ENCODE measurements around the gene UBE2F. TPM values are rescaled to one million over a fixed set of nuclear protein-coding genes. Genes with fewer than 3 reads are reported as not detected.
"Not testable (repeated sequence)": the region's sequence is repeated elsewhere in the genome, so short reads cannot be mapped to it uniquely, and the experiment has no call there.

UBE2F gene
- total and polyA plus RNA-seq, 10 donors, result 32.1 to 73.9 (median 47.5) TPM

- no peak for DNase-seq
- H3K36me3 ChIP-seq, result no peaks in the 10 kb centered on the region
- peaks cover 0 to 37% (median 20%) of the 10 kb centered on the region in 8 donors for H3K9me3 ChIP-seq
- H3K4me1 ChIP-seq, result peaks cover 0 to 22% (median 11%) of the 10 kb centered on the region in 6 donors
- H3K27me3 ChIP-seq (replicated peaks in 1 of 7), result peaks cover 0 to 13% (median 0%) of the 10 kb centered on the region in 7 donors
- intact Hi-C loops (cut with DNase I; ENCODE audit: low total_unique reads), result no loop called here
- TF ChIP-seq POLR2AphosphoS5 (IDR thresholded peaks at IDR 0.05), result no peak
- no peak for TF ChIP-seq POLR2A (IDR thresholded peaks at IDR 0.05)
- no peak for TF ChIP-seq CTCF (IDR thresholded peaks at IDR 0.05 in 8 of 11, conservative IDR thresholded peaks at IDR 0.05 in 3 of 11)
- WGBS, 5 donors, result 44 to 84% (median 52%) methylated on average over 1 of the region's 1 CpG
- no peak overlapping the region for H3K27ac ChIP-seq
- H3K4me3 ChIP-seq, result no peak overlapping the region
These were observed 20.4 kb upstream of the UBE2F start for GRCh38 chr2:237946423-237946822.

DNA sequence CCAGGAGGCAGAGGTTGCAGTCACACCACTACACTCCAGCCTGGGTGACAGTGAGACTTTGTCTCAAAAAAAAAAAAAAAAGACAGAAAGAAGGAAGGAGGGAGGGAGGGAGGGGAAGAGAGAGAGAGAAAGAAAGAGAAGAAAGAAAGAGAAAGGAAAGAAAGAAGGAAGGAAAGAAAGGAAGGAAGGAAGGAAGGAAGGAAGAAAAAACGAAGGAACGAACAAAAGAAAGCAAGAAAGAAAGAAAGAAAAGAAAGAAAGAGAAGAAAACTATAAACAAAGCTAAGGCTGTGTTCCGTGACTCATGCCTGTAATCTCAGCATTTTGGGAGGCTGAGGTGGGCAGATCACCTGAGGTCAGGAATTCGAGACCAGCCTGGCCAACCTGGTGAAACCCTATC lies 15.5 kb upstream of the UBE2F start:
- H3K4me3 ChIP-seq; intact Hi-C loops (cut with DNase I; ENCODE audit: low total_unique reads); DNase-seq; H3K36me3 ChIP-seq; H3K9me3 ChIP-seq; H3K27ac ChIP-seq: not testable (repeated sequence)
- Histone ChIP-seq H3K27me3 (replicated peaks in 1 of 7) (peaks cover 0 to 32% (median 16%) of the 10 kb centered on the region in 7 donors), H3K4me1 (peaks cover 3 to 10% (median 8%) of the 10 kb centered on the region in 6 donors)
- 68 to 83% (median 81%) methylated on average over 4 of the region's 4 CpGs for WGBS, 5 donors

DNA sequence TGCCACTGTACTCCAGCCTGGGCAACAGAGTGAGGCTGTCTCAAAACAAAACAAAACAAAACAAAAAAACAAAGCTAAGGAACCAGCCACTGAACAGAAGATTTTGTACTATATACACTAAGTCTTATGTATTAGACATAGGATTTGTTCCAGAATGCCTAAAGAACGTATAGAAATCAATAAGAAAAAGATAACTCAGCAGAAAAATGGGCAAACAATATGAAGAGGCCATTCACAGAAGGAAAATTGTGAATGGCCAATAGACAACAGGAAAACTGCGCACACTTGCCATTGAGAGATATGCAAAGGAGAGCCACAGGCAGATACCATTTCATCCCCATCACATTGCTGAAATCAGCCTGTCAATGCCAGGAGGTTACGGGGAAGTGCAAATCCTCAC lies 14.9 kb upstream of the UBE2F start:
- WGBS, 5 donors, result 89 to 92% (median 92%) methylated on average over 3 of the region's 3 CpGs

GRCh38 chr2:237952851-237953250 lies 14.0 kb upstream of the UBE2F start:
- Histone ChIP-seq H3K4me1 (peaks cover 3 to 15% (median 11%) of the 10 kb centered on the region in 6 donors), H3K27me3 (replicated peaks in 1 of 7) (peaks cover 0 to 42% (median 18%) of the 10 kb centered on the region in 7 donors), H3K4me3 (no peak overlapping the region), H3K27ac (no peak overlapping the region), H3K36me3 (no peaks in the 10 kb centered on the region), H3K9me3 (no peaks in the 10 kb centered on the region)
- no peak for DNase-seq
- TF ChIP-seq POLR2AphosphoS5 (IDR thresholded peaks at IDR 0.05) (no peak), POLR2A (IDR thresholded peaks at IDR 0.05) (no peak), CTCF (IDR thresholded peaks at IDR 0.05 in 8 of 11, conservative IDR thresholded peaks at IDR 0.05 in 3 of 11) (no peak)
- intact Hi-C loops (cut with DNase I; ENCODE audit: low total_unique reads), result no loop called here
- 80 to 87% (median 87%) methylated on average over 2 of the region's 2 CpGs for WGBS, 5 donors

More for the DNA sequence above, 14.9 kb upstream of the UBE2F start:
- TF ChIP-seq POLR2A (IDR thresholded peaks at IDR 0.05) (no peak), CTCF (IDR thresholded peaks at IDR 0.05 in 8 of 11, conservative IDR thresholded peaks at IDR 0.05 in 3 of 11) (no peak), POLR2AphosphoS5 (IDR thresholded peaks at IDR 0.05) (no peak)
- no peak for DNase-seq
- intact Hi-C loops (cut with DNase I; ENCODE audit: low total_unique reads), result no loop called here
- H3K9me3 ChIP-seq, result peaks cover 0 to 1% (median 0%) of the 10 kb centered on the region in 8 donors
- H3K4me1 ChIP-seq, result peaks cover 3 to 15% (median 11%) of the 10 kb centered on the region in 6 donors
- H3K27ac ChIP-seq, result no peak overlapping the region
- H3K27me3 ChIP-seq (replicated peaks in 1 of 7), result peaks cover 0 to 37% (median 18%) of the 10 kb centered on the region in 7 donors
- H3K36me3 ChIP-seq, result no peaks in the 10 kb centered on the region
- no peak overlapping the region for H3K4me3 ChIP-seq
